Nephron progenitor cell (in vitro differentiated cells): ENCODE measurements around the gene PMVK.

ENCODE experiments used
- DNase-seq: peaks from one replicate; pipeline ENCODE4 v3.0.0; 2021
- H3K27ac Mint-ChIP-seq: 2 replicates; pipeline ENCODE4 v1.8.0; 2021; ENCODE audit warnings: mild to moderate bottlenecking, moderate library complexity, mixed read lengths
- H3K27me3 Mint-ChIP-seq: 2 replicates; pipeline ENCODE4 v1.8.0; 2021; ENCODE audit warnings: mild to moderate bottlenecking, low read depth, mixed read lengths; ENCODE audit not compliant: poor library complexity
- H3K36me3 Mint-ChIP-seq: 2 replicates; pipeline ENCODE4 v1.8.0; 2021; ENCODE audit warnings: low read depth, mixed read lengths
- H3K4me1 Mint-ChIP-seq: 2 replicates; pipeline ENCODE4 v1.8.0; 2021; ENCODE audit warnings: mixed read lengths
- H3K4me3 Mint-ChIP-seq: 2 replicates; pipeline ENCODE4 v1.8.0; 2021; ENCODE audit warnings: mild to moderate bottlenecking, moderate library complexity, mixed read lengths
- H3K9me3 Mint-ChIP-seq: 2 replicates; pipeline ENCODE4 v1.8.0; 2021; ENCODE audit warnings: mild to moderate bottlenecking, moderate library complexity, mixed read lengths
- TF ChIP-seq, protein P1 (sequence below): fragments of 200-600 bp; sonication (generic); IDR thresholded peaks from 2 replicates; pipeline ENCODE4 v1.5.0; 2021; ENCODE audit warnings: antibody characterized with exemption

The PMVK gene

GRCh38 chr1:154962156-154962749 is 25.7 kb upstream of the PMVK start:
- Mint-ChIP-seq H3K36me3 (peaks cover 34% of the 10 kb centered on the region), H3K9me3 (no peaks in the 10 kb centered on the region), H3K27ac (peak overlapping the region; percentile 94), H3K27me3 (no peaks in the 10 kb centered on the region), H3K4me1 (peaks cover 44% of the 10 kb centered on the region), H3K4me3 (peak overlapping the region; percentile 89)
- no peak for DNase-seq
- TF ChIP-seq, protein P1, sequence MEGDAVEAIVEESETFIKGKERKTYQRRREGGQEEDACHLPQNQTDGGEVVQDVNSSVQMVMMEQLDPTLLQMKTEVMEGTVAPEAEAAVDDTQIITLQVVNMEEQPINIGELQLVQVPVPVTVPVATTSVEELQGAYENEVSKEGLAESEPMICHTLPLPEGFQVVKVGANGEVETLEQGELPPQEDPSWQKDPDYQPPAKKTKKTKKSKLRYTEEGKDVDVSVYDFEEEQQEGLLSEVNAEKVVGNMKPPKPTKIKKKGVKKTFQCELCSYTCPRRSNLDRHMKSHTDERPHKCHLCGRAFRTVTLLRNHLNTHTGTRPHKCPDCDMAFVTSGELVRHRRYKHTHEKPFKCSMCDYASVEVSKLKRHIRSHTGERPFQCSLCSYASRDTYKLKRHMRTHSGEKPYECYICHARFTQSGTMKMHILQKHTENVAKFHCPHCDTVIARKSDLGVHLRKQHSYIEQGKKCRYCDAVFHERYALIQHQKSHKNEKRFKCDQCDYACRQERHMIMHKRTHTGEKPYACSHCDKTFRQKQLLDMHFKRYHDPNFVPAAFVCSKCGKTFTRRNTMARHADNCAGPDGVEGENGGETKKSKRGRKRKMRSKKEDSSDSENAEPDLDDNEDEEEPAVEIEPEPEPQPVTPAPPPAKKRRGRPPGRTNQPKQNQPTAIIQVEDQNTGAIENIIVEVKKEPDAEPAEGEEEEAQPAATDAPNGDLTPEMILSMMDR, result no peak

- no peaks in the 10 kb centered on the region for H3K9me3 Mint-ChIP-seq
- peak within 1 kb of the TSS; percentile 97 for H3K27ac Mint-ChIP-seq
- peaks cover 48% of the 10 kb centered on the region for H3K4me1 Mint-ChIP-seq
- DNase-seq, result peak; percentile 83
- no peaks in the 10 kb centered on the region for H3K27me3 Mint-ChIP-seq
- H3K4me3 Mint-ChIP-seq, result peak within 1 kb of the TSS; percentile 97
- TF ChIP-seq, protein P1, result no peak
- H3K36me3 Mint-ChIP-seq, result peaks cover 26% of the 10 kb centered on the region
Observed at GRCh38 chr1:154961207-154962155, 25.0 kb upstream of the PMVK start, which contains the start of gene PYGO2. PYGO2 (minus strand) TSS chr1:154961782; CDS start chr1:154961576, 206 bp downstream.

DNA sequence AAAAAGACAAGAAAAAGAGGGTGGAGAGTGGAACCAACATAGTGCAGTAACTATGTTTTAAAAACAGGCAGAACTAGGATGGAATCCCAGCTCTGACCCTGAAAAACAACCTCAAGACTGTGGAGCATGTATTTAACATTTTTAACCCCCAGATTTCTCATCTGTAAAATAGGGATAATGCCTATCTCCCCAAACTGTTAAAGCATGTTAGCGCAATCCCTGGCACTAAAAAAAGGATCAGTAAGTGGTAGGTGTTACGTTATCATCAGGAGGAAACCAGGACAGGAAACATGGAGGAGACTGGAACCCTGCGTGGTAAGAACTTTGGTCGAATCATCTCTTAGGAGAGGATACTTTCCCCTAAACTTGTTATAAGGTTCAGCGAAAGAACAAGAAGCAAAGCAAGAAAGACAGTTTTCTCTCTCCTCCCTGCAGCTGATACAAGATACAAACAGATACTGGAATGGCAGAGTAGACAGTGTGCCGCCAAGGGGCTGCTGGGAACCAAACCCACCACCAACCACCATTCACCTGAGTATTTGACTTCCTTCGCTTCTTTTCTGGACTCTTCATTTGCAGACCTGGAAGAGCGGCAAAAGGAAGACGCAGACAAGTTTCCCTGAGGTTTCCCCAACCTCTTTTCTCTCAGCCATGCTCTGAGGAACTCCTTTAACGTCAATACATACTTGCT is 24.1 kb upstream of the PMVK start:
- Mint-ChIP-seq H3K36me3 (peaks cover 24% of the 10 kb centered on the region), H3K9me3 (no peaks in the 10 kb centered on the region), H3K27me3 (no peaks in the 10 kb centered on the region), H3K4me1 (peaks cover 57% of the 10 kb centered on the region), H3K27ac (peak overlapping the region; percentile 97), H3K4me3 (peak overlapping the region; percentile 97)
- TF ChIP-seq, protein P1, result no peak
- no peak for DNase-seq

DNA sequence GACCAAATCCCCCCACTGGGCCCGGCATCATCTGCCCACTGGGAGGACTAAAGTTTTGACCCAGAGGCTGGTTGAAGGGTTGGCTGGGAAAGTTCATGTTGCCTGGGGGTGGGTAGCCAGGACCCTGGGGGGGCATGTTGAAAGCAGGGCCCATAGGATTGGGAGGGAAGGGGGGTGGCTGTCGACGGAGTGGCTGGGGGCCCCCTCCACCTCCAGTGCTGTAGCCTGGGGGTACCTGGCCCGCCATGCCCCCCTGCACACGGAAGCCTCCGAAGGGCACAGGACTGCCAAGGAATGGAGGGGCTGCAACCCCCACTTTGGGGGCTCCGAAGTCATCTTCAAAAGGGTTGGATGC is 22.9 kb upstream of the PMVK start:
- no peak for DNase-seq
- no peaks in the 10 kb centered on the region for H3K9me3 Mint-ChIP-seq
- H3K4me1 Mint-ChIP-seq, result peaks cover 69% of the 10 kb centered on the region
- H3K4me3 Mint-ChIP-seq, result peak overlapping the region; percentile 97
- TF ChIP-seq, protein P1, result no peak
- no peak overlapping the region for H3K27ac Mint-ChIP-seq
- no peaks in the 10 kb centered on the region for H3K27me3 Mint-ChIP-seq
- H3K36me3 Mint-ChIP-seq, result peaks cover 12% of the 10 kb centered on the region

DNA sequence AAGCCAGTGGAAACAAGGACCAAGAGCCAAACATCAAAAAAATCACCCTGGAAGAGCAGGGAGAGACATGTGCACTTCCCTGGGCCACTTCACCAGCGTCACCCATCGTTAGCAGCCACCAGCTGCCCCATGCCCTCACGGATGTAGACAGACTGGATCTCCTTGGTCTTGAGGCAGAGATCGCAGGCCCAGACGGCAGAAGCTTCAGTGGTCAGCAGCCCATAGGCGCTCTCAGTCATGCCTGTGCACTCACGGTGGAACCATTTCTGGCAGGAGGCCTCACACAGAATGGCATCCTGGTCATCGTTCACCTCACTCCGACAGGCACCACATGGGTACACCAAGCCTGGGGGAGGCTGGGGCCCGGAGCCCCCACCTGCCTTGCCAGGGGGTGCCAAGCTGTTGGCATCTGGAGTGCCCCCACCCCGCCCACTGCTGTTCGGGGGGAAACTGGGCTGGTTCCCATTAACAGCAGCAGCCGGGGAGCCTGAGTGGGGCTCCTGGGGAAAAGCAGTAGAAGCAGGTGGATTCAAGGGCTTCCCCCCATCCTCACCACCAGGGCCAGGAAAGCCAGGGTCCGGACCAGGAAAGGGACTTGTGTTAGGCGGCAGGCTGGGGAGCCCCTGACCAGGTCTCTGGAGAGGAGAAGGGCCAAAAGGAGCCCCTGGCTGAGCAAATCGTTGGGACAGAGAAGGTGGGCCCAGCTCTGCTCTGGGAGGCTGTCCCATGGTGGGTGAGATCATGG is 22.3 kb upstream of the PMVK start:
- Mint-ChIP-seq H3K27ac (no peak overlapping the region), H3K36me3 (peaks cover 9% of the 10 kb centered on the region), H3K27me3 (no peaks in the 10 kb centered on the region), H3K4me1 (peaks cover 71% of the 10 kb centered on the region), H3K9me3 (no peaks in the 10 kb centered on the region), H3K4me3 (peak overlapping the region; percentile 16)
- DNase-seq, result no peak
- TF ChIP-seq, protein P1, result no peak
